Heart right ventricle (tissue), 16 donors: ENCODE results near the gene HNRNPA3. TPM values are rescaled to one million over a fixed set of nuclear protein-coding genes. Genes with fewer than 3 reads are reported as not detected.
"Not testable (repeated sequence)": the region's sequence is repeated elsewhere in the genome, so short reads cannot be mapped to it uniquely, and the experiment has no call there.

Source experiments
- ATAC-seq, 8 donors: fragments of 200-7000 bp; cut with Tn5 transposase; one replicate each; pipeline ENCODE4 v1.9.1; 2020; ENCODE audit warnings: mild to moderate bottlenecking in 8 of 8, moderate library complexity in 8 of 8, moderate number of reproducible peaks in 1 of 8
- DNase-seq, 2 donors: peaks; one replicate each; pipeline ENCODE4 v3.0.0-alpha.2; 2020
- H3K27ac ChIP-seq, 10 donors: fragments of 200-600 bp; sonication (generic) in 2 of 10; one replicate each; pipeline versions ENCODE4 v1.5.0 to v1.8.0; 2020 to 2022; ENCODE audit warnings: mild to moderate bottlenecking in 3 of 10
- H3K27me3 ChIP-seq, 7 donors: fragments of 200-600 bp; one replicate each; pipeline ENCODE4 v1.8.0; 2021 to 2022; ENCODE audit warnings: mild to moderate bottlenecking in 2 of 7
- H3K36me3 ChIP-seq, 9 donors: fragments of 200-600 bp; sonication (generic) in 1 of 9; one replicate each; pipeline versions ENCODE4 v1.5.0 to v1.8.0; 2020 to 2022; ENCODE audit warnings: mild to moderate bottlenecking in 2 of 9
- H3K4me1 ChIP-seq, 9 donors: fragments of 200-600 bp; sonication (generic) in 1 of 9; one replicate each; pipeline versions ENCODE4 v1.5.0 to v1.8.0; 2020 to 2022; ENCODE audit warnings: mild to moderate bottlenecking in 4 of 9
- H3K4me3 ChIP-seq, 10 donors: fragments of 200-600 bp; sonication (generic) in 2 of 10; one replicate each; pipeline versions ENCODE4 v1.5.0 to v1.8.0; 2020 to 2022; ENCODE audit warnings: mild to moderate bottlenecking in 7 of 10, moderate library complexity in 2 of 10
- H3K9me3 ChIP-seq, 11 donors: fragments of 200-600 bp in 10 of 11; sonication (generic) in 2 of 11; one replicate each; pipeline versions ENCODE4 v1.5.0 to v1.8.0; 2013 to 2022; ENCODE audit warnings: mild to moderate bottlenecking in 2 of 11, control low read depth in 1 of 11, moderate library complexity in 1 of 11
- WGBS, 2 donors: extraction: QIAGEN DNeasy Blood & Tissue Kit; methylation state at CpG; one replicate each; pipeline ENCODE4 v1.1.7; 2013; ENCODE audit warnings: inconsistent platforms in 1 of 2; 5-methylcytosine and 5-hydroxymethylcytosine counted together
- intact Hi-C, 10 donors: fragments of 100-400 bp; cut with DNase I; formaldehyde crosslinking; loops; one replicate each; pipeline versions ENCODE4 v1.11.1 to v1.14.2; 2022
- polyA plus RNA-seq, 2 donors: library from polyadenylated mRNA; stranded (reverse); fragments of 200-250 nt; gene quantifications; one replicate each; pipeline ENCODE4 v1.2.3, GENCODE V29; 2013
- total RNA-seq, 10 donors: library from RNA; stranded (reverse); fragmentation: NEBNext Ultra II Directional in 3 of 10; extraction: Animal tissue kit (Norgen Biotek cat#: 25700) in 3 of 10; gene quantifications; one replicate each; pipeline versions ENCODE4 v1.2.1 to v1.2.4, GENCODE V29; 2021 to 2023
- TF ChIP-seq, protein P1 (sequence below), 9 donors: fragments of 200-600 bp; sonication (generic) in 2 of 9; IDR thresholded peaks; one replicate each; pipeline versions ENCODE4 v1.5.0 to v1.8.0; 2021 to 2022; ENCODE audit warnings: antibody characterized with exemption in 9 of 9, mild to moderate bottlenecking in 5 of 9, moderate library complexity in 1 of 9
- donor health status: Arrhythmogenic right ventricular cardiomyopathy.
- donor health status: ischemic (EF 13 %, LVEDD 7.1; RV severe dilation, severe dysfunction).
- donor health status: healthy with polysubstance abuse.
- donor health status: DM: no; HTN: yes; CAD: no.
- donor health status: DM: no; HTN: no; CAD: no.
- donor health status: ischemic (EF 25% LVEDD 6.9; RV normal size, moderate dysfunction).
- donor health status: ischemic (EF 25% LVEDD 5.7; RV mildly dilated, moderate dysfunction).
- donor health status: healthy.
- donor health status: DM: yes; HTN: yes; CAD: no.
- donor health status: Ischemic cardiomyopathy.
- donor health status: ischemic (EF 35%, LVEDD 5.7; RV mildly dilated, moderate dysfunction).
- donor health status: nonischemic (EF 11% LVEDD 7.7; RV severe dilation, severe dysfunction).
- donor health status: DM: yes; HTN: yes; CAD: no.
- donor health status: PGD.
- donor health status: ischemic (EF 29% LVEDD 5.4; RV normal size, mild dysfunction).
- donor health status: nonischemic (EF 23%, LVEDD 6.1; RV moderate dilation, normal function).

Gene HNRNPA3
- total and polyA plus RNA-seq, 12 donors = 63.7 to 93.8 (median 80.1) TPM

GRCh38 chr2:177178797-177179196 lies 33.8 kb upstream of the HNRNPA3 start:
- Histone ChIP-seq H3K27ac (no peak overlapping the region), H3K4me1 (no peaks in the 10 kb centered on the region), H3K9me3 (no peaks in the 10 kb centered on the region), H3K27me3 (no peaks in the 10 kb centered on the region), H3K36me3 (no peaks in the 10 kb centered on the region), H3K4me3 (no peak overlapping the region)
- TF ChIP-seq, protein P1, sequence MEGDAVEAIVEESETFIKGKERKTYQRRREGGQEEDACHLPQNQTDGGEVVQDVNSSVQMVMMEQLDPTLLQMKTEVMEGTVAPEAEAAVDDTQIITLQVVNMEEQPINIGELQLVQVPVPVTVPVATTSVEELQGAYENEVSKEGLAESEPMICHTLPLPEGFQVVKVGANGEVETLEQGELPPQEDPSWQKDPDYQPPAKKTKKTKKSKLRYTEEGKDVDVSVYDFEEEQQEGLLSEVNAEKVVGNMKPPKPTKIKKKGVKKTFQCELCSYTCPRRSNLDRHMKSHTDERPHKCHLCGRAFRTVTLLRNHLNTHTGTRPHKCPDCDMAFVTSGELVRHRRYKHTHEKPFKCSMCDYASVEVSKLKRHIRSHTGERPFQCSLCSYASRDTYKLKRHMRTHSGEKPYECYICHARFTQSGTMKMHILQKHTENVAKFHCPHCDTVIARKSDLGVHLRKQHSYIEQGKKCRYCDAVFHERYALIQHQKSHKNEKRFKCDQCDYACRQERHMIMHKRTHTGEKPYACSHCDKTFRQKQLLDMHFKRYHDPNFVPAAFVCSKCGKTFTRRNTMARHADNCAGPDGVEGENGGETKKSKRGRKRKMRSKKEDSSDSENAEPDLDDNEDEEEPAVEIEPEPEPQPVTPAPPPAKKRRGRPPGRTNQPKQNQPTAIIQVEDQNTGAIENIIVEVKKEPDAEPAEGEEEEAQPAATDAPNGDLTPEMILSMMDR (IDR thresholded peaks at IDR 0.05) = no peak
- DNase-seq (no peak), ATAC-seq (no peak)
- 71 to 81% methylated on average over 1 of the region's 1 CpG for WGBS, 2 donors
- intact Hi-C loops = no loop called here

DNA sequence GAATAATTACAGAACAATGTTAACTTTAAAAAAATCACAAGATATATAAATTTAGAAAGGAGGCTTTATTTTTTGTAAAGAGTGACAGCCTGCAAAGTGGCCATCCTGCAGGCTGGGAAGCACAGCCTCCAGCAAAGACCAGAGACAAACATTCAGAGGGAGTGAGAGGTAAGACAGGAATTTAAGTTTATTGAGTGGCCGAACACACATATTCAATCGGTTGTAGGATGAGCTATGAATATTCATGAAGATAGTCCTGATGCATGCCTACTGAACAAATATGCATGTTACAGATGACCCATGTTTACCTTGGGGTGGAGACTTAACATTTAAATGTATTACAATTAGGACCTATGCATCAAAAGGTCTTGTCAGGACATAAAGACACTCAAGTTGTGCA lies 33.4 kb upstream of the HNRNPA3 start:
- DNase-seq (no peak), ATAC-seq (no peak)
- no peaks in the 10 kb centered on the region for H3K9me3 ChIP-seq
- 81 to 83% methylated on average over 2 of the region's 2 CpGs for WGBS, 2 donors
- H3K36me3 ChIP-seq = no peaks in the 10 kb centered on the region
- TF ChIP-seq, protein P1 (IDR thresholded peaks at IDR 0.05) = no peak
- H3K4me3 ChIP-seq = no peak overlapping the region
- H3K27me3 ChIP-seq = no peaks in the 10 kb centered on the region
- H3K27ac ChIP-seq = no peak overlapping the region
- intact Hi-C loops = no loop called here
- no peaks in the 10 kb centered on the region for H3K4me1 ChIP-seq

DNA sequence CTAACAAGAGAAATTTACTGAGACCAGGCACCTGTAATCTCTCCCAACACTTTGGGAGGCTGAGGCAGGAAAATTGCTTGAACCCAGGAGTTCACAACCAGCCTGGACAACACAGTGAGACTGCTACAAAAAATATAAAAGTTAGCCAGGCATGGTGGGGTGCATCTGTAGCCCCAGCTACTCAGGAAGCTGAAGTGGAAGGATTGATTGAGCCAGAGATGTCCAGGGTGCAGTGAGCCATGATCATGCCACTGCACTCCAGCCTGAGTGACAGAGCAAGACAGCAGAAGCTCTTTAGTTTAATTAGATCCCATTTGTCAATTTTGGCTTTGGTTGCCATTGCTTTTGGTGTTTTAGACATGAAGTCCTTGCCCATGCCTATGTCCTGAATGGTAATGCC lies 32.9 kb upstream of the HNRNPA3 start:
- H3K36me3 ChIP-seq, H3K27me3 ChIP-seq, H3K9me3 ChIP-seq, DNase-seq, intact Hi-C loops, H3K4me3 ChIP-seq, ATAC-seq, H3K27ac ChIP-seq, H3K4me1 ChIP-seq: not testable (repeated sequence)

GRCh38 chr2:177180269-177181000 lies 32.2 kb upstream of the HNRNPA3 start:
- Histone ChIP-seq H3K27ac (no peak overlapping the region), H3K4me3 (no peak overlapping the region), H3K27me3 (no peaks in the 10 kb centered on the region), H3K36me3 (no peaks in the 10 kb centered on the region), H3K4me1 (no peaks in the 10 kb centered on the region), H3K9me3 (no peaks in the 10 kb centered on the region)
- intact Hi-C loops = no loop called here
- TF ChIP-seq, protein P1 (IDR thresholded peaks at IDR 0.05) = no peak
- no peak for DNase-seq
- WGBS, 2 donors = 93 to 96% methylated on average over 5 of the region's 5 CpGs
- ATAC-seq = no peak

- DNase-seq (no peak), ATAC-seq (no peak)
- Histone ChIP-seq H3K9me3 (no peaks in the 10 kb centered on the region), H3K27me3 (no peaks in the 10 kb centered on the region), H3K4me1 (peaks cover 0 to 17% (median 0%) of the 10 kb centered on the region in 9 donors), H3K36me3 (no peaks in the 10 kb centered on the region), H3K4me3 (no peak overlapping the region), H3K27ac (no peak overlapping the region)
- intact Hi-C loops = no loop called here
- TF ChIP-seq, protein P1 (IDR thresholded peaks at IDR 0.05) = no peak
Observed at GRCh38 chr2:177183860-177184259, 28.7 kb upstream of the HNRNPA3 start.
